H1 (cell line): ENCODE results near the gene RPS5. TPM values are rescaled to one million over a fixed set of nuclear protein-coding genes. Genes with fewer than 3 reads are reported as not detected.

Experiments used
- CHD2 ChIP-seq: IDR thresholded peaks from 2 replicates; pipeline ENCODE4 v1.6.1; 2012; ENCODE audit warnings: low read length, improper control_type of control experiment
- HDAC2 ChIP-seq, 2 experiments: fragments of 300-600 bp in 1 of 2; sonication (generic) in 1 of 2; IDR thresholded peaks; 2 replicates each; pipeline ENCODE4 v1.6.1; 2011 to 2012; ENCODE audit warnings: low read depth in 2 of 2, low read length in 2 of 2, mild to moderate bottlenecking in 2 of 2, moderate library complexity in 2 of 2, borderline replicate concordance in 1 of 2, inconsistent platforms in 1 of 2
- SAP30 ChIP-seq: fragments of 300-600 bp; sonication (generic); IDR thresholded peaks from 2 replicates; pipeline ENCODE4 v1.7.1; 2012; ENCODE audit warnings: low read length, moderate library complexity, mild to moderate bottlenecking, inconsistent platforms; ENCODE audit not compliant: insufficient read depth, insufficient replicate concordance
- ZNF274 ChIP-seq: IDR thresholded peaks from 2 replicates; pipeline ENCODE4 v1.7.0; 2012; ENCODE audit warnings: low read length, borderline replicate concordance; ENCODE audit errors: extremely low read depth
- polyA plus RNA-seq, 7 experiments: library from polyadenylated mRNA; depleted of rRNA in 3 of 7; stranded (reverse) in 5 of 7; unstranded in 2 of 7; fragments of >200 nt in 5 of 7; fragments of 200-250 nt in 2 of 7; gene quantifications; 1 replicate in 5 of 7; 2 replicates in 1 of 7; 4 replicates in 1 of 7; pipeline versions ENCODE4 v1.2.1 to v1.2.3, GENCODE V29; 2011 to 2013; ENCODE audit warnings: missing spikeins in 2 of 7, mixed read lengths in 2 of 7
- total RNA-seq: library from RNA; stranded (reverse); fragmentation: NEBNext Ultra II Directional; extraction: Animal tissue kit (Norgen Biotek cat#: 25700); gene quantifications from 2 replicates; pipeline ENCODE4 v1.2.1, GENCODE V29; 2021
- TF ChIP-seq, protein P1 (sequence below): fragments of 300-600 bp; sonication (generic); IDR thresholded peaks from 2 replicates; pipeline ENCODE4 v1.7.1; 2012; ENCODE audit warnings: low read length, moderate library complexity, mild to moderate bottlenecking, inconsistent platforms; ENCODE audit not compliant: insufficient replicate concordance
- TF ChIP-seq, protein P2 (sequence below): IDR thresholded peaks from 2 replicates; pipeline ENCODE4 v1.6.1; 2011; ENCODE audit warnings: low read depth, mild to moderate bottlenecking, low read length; ENCODE audit not compliant: insufficient read depth
- TF ChIP-seq, protein P3 (sequence below): IDR thresholded peaks from 2 replicates; pipeline ENCODE4 v1.6.1; 2012; ENCODE audit warnings: inconsistent platforms

Gene RPS5
- total and polyA plus RNA-seq, 2 of the 8 experiments (the other 6 are each of a cell fraction or from before 2014, with no cell fraction given), result 1,557 to 5,731 TPM

DNA sequence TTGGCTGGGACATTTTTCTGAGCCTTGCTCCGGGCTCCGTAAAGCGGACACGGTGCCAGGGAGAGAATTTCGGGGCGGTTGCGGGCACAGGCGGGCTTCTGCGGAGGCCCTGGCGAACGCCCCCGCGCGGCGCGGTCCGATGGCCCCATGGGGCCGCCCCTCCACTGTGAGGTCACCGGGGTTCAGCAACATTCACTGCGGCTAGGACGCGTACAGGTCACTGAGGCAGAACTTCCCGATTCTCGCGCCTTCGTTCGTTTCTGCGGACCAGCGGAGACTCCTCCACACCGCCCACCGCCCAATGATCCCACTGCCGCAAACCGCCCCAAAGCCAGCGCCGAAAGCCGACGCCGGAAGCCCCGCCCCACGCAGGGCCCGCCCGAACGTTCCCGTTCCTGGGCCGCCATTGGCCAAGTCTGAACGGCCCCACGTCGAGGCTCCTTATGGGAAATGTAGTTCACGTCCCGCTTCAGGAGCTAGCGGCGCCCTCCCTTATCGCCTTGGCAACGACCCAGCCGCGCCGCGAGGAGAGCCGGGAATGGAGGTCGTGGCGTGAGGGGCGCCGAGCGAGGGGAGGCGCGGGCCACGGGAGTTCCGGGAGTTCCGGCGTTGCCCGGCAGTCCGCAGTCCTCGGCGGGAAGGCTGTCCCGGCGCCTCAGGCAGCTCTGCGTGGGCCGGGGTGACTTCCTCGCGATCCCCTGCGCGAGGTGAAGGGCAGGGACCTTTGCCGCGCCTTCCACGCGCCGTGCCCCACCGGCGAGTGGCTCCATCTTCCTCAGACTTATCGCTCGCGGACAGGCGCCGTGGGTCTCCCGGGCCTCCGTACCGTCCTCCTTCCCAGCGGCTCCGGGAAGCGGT is 21.3 kb downstream of the RPS5 start, which contains the start of gene ZNF584 (continued):
- TF ChIP-seq, protein P1, sequence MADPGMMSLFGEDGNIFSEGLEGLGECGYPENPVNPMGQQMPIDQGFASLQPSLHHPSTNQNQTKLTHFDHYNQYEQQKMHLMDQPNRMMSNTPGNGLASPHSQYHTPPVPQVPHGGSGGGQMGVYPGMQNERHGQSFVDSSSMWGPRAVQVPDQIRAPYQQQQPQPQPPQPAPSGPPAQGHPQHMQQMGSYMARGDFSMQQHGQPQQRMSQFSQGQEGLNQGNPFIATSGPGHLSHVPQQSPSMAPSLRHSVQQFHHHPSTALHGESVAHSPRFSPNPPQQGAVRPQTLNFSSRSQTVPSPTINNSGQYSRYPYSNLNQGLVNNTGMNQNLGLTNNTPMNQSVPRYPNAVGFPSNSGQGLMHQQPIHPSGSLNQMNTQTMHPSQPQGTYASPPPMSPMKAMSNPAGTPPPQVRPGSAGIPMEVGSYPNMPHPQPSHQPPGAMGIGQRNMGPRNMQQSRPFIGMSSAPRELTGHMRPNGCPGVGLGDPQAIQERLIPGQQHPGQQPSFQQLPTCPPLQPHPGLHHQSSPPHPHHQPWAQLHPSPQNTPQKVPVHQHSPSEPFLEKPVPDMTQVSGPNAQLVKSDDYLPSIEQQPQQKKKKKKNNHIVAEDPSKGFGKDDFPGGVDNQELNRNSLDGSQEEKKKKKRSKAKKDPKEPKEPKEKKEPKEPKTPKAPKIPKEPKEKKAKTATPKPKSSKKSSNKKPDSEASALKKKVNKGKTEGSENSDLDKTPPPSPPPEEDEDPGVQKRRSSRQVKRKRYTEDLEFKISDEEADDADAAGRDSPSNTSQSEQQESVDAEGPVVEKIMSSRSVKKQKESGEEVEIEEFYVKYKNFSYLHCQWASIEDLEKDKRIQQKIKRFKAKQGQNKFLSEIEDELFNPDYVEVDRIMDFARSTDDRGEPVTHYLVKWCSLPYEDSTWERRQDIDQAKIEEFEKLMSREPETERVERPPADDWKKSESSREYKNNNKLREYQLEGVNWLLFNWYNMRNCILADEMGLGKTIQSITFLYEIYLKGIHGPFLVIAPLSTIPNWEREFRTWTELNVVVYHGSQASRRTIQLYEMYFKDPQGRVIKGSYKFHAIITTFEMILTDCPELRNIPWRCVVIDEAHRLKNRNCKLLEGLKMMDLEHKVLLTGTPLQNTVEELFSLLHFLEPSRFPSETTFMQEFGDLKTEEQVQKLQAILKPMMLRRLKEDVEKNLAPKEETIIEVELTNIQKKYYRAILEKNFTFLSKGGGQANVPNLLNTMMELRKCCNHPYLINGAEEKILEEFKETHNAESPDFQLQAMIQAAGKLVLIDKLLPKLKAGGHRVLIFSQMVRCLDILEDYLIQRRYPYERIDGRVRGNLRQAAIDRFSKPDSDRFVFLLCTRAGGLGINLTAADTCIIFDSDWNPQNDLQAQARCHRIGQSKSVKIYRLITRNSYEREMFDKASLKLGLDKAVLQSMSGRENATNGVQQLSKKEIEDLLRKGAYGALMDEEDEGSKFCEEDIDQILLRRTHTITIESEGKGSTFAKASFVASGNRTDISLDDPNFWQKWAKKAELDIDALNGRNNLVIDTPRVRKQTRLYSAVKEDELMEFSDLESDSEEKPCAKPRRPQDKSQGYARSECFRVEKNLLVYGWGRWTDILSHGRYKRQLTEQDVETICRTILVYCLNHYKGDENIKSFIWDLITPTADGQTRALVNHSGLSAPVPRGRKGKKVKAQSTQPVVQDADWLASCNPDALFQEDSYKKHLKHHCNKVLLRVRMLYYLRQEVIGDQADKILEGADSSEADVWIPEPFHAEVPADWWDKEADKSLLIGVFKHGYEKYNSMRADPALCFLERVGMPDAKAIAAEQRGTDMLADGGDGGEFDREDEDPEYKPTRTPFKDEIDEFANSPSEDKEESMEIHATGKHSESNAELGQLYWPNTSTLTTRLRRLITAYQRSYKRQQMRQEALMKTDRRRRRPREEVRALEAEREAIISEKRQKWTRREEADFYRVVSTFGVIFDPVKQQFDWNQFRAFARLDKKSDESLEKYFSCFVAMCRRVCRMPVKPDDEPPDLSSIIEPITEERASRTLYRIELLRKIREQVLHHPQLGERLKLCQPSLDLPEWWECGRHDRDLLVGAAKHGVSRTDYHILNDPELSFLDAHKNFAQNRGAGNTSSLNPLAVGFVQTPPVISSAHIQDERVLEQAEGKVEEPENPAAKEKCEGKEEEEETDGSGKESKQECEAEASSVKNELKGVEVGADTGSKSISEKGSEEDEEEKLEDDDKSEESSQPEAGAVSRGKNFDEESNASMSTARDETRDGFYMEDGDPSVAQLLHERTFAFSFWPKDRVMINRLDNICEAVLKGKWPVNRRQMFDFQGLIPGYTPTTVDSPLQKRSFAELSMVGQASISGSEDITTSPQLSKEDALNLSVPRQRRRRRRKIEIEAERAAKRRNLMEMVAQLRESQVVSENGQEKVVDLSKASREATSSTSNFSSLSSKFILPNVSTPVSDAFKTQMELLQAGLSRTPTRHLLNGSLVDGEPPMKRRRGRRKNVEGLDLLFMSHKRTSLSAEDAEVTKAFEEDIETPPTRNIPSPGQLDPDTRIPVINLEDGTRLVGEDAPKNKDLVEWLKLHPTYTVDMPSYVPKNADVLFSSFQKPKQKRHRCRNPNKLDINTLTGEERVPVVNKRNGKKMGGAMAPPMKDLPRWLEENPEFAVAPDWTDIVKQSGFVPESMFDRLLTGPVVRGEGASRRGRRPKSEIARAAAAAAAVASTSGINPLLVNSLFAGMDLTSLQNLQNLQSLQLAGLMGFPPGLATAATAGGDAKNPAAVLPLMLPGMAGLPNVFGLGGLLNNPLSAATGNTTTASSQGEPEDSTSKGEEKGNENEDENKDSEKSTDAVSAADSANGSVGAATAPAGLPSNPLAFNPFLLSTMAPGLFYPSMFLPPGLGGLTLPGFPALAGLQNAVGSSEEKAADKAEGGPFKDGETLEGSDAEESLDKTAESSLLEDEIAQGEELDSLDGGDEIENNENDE, result no peak
- no peak for TF ChIP-seq HDAC2 (IDR thresholded peaks at IDR 0.05; ENCODE audit: borderline replicate concordance in 1 of 2, low read depth in 2 of 2, low read length in 2 of 2)
- no peak for TF ChIP-seq SAP30
- TF ChIP-seq, protein P2, sequence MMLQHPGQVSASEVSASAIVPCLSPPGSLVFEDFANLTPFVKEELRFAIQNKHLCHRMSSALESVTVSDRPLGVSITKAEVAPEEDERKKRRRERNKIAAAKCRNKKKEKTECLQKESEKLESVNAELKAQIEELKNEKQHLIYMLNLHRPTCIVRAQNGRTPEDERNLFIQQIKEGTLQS, result no peak
- TF ChIP-seq, protein P3, sequence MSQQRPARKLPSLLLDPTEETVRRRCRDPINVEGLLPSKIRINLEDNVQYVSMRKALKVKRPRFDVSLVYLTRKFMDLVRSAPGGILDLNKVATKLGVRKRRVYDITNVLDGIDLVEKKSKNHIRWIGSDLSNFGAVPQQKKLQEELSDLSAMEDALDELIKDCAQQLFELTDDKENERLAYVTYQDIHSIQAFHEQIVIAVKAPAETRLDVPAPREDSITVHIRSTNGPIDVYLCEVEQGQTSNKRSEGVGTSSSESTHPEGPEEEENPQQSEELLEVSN, result no peak
- TF ChIP-seq ZNF274, result no peak
- TF ChIP-seq CHD2, result 0 out of 2 replicates have a peak, but pooled peaks have one; percentile 29
